Activated naive CD8-positive, alpha-beta T cell treated with anti-CD3 and anti-CD28 coated beads, Interleukin-2, amount 10 ng/mL, durations not matched to agents 7 days and 5 days (primary cell): Measurements from ENCODE around the gene NOTO. TPM values are rescaled to one million over a fixed set of nuclear protein-coding genes. Genes with fewer than 3 reads are reported as not detected.
"Not testable (repeated sequence)": the region's sequence is repeated elsewhere in the genome, so short reads cannot be mapped to it uniquely, and the experiment has no call there.

Experiments
- ATAC-seq: fragments of 150-1000 bp; cut with Tn5 transposase; one replicate; pipeline ENCODE4 v1.10.0; 2021; ENCODE audit warnings: low read depth, moderate library complexity
- POLR2A ChIA-PET: fragments of 350-600 bp; sonication (Branson Sonifier 250); formaldehyde crosslinking; loops from one replicate; lab custom pipeline; 2021; ENCODE audit warnings: antibody characterized with exemption; lab: Charles Lee
- DNase-seq: peaks from one replicate; pipeline ENCODE4 v3.0.0; 2021
- H3K27ac Mint-ChIP-seq: one replicate; pipeline ENCODE4 v1.8.0; 2022; ENCODE audit warnings: mild to moderate bottlenecking, mixed read lengths
- H3K27me3 Mint-ChIP-seq: one replicate; pipeline ENCODE4 v1.8.0; 2022; ENCODE audit warnings: mild to moderate bottlenecking, moderate library complexity, mixed read lengths
- H3K36me3 Mint-ChIP-seq: one replicate; pipeline ENCODE4 v1.8.0; 2021; ENCODE audit warnings: mild to moderate bottlenecking, mixed read lengths
- H3K4me1 Mint-ChIP-seq: one replicate; pipeline ENCODE4 v1.8.0; 2021; ENCODE audit warnings: mixed read lengths
- H3K4me3 Mint-ChIP-seq: one replicate; pipeline ENCODE4 v1.8.0; 2022; ENCODE audit warnings: mild to moderate bottlenecking, moderate library complexity, mixed read lengths
- H3K9me3 Mint-ChIP-seq: one replicate; pipeline ENCODE4 v1.8.0; 2021; ENCODE audit warnings: mixed read lengths
- total RNA-seq, 2 experiments: library from RNA; stranded (reverse); gene quantifications; one replicate each; pipeline ENCODE4 v1.2.3, GENCODE V29; 2021

NOTO gene
- total RNA-seq, 2 experiments from 2014 or later = not detected

- H3K4me1 Mint-ChIP-seq = peaks cover 12% of the 10 kb centered on the region
- no peaks in the 10 kb centered on the region for H3K36me3 Mint-ChIP-seq
- peak overlapping the region; percentile 89 for H3K4me3 Mint-ChIP-seq
- ATAC-seq (peak; percentile 53), DNase-seq (peak; percentile 79)
- H3K9me3 Mint-ChIP-seq = no peaks in the 10 kb centered on the region
- POLR2A ChIA-PET = interaction anchor here (0.6 to 1.0 kb wide), 2 partner anchors 58 to 128 kb away, joined by 3 read pairs; partner anchors contain the start of gene PRADC1
- no peak overlapping the region for H3K27ac Mint-ChIP-seq
- H3K27me3 Mint-ChIP-seq = peaks cover 67% of the 10 kb centered on the region
These were observed 26.6 kb upstream of the NOTO start for GRCh38 chr2:73175663-73176204.

GRCh38 chr2:73176205-73176880, 26.0 kb upstream of the NOTO start:
- ATAC-seq (peak; percentile 6), DNase-seq (no peak)
- POLR2A ChIA-PET = interaction anchor here (0.8 to 1.3 kb wide), 3 partner anchors 81 to 281 kb away, joined by 3 to 5 read pairs (median 3); partner anchors contain the start of gene SFXN5
- H3K27me3 Mint-ChIP-seq = peaks cover 71% of the 10 kb centered on the region
- no peaks in the 10 kb centered on the region for H3K36me3 Mint-ChIP-seq
- no peaks in the 10 kb centered on the region for H3K9me3 Mint-ChIP-seq
- H3K4me3 Mint-ChIP-seq = peak overlapping the region; percentile 89
- peaks cover 15% of the 10 kb centered on the region for H3K4me1 Mint-ChIP-seq
- no peak overlapping the region for H3K27ac Mint-ChIP-seq

GRCh38 chr2:73176881-73177644, 25.3 kb upstream of the NOTO start:
- Mint-ChIP-seq H3K27ac (no peak overlapping the region), H3K9me3 (no peaks in the 10 kb centered on the region), H3K36me3 (no peaks in the 10 kb centered on the region), H3K4me1 (peaks cover 15% of the 10 kb centered on the region), H3K27me3 (peaks cover 68% of the 10 kb centered on the region), H3K4me3 (peak overlapping the region; percentile 89)
- DNase-seq = peak; percentile 96
- POLR2A ChIA-PET = interaction anchor here (0.8 to 1.3 kb wide), 4 partner anchors 35 to 282 kb away, joined by 3 to 5 read pairs (median 4); partner anchors contain the start of gene SFXN5
- ATAC-seq = peak; percentile 85

- peak; percentile 2 for ATAC-seq
- Mint-ChIP-seq H3K27me3 (peaks cover 65% of the 10 kb centered on the region), H3K9me3 (no peaks in the 10 kb centered on the region), H3K27ac (no peak overlapping the region), H3K4me3 (peak overlapping the region; percentile 89), H3K4me1 (peaks cover 15% of the 10 kb centered on the region), H3K36me3 (no peaks in the 10 kb centered on the region)
- POLR2A ChIA-PET = interaction anchor here (0.7 to 1.3 kb wide), 4 partner anchors 34 to 107 kb away, joined by 3 to 5 read pairs (median 4); partner anchors contain the start of gene SFXN5
- peak; percentile 33 for DNase-seq
These were observed 24.6 kb upstream of the NOTO start for GRCh38 chr2:73177645-73178255.

- DNase-seq = no peak
- Mint-ChIP-seq H3K27me3 (peaks cover 25% of the 10 kb centered on the region), H3K36me3 (no peaks in the 10 kb centered on the region), H3K4me3 (no peak overlapping the region), H3K4me1 (peaks cover 3% of the 10 kb centered on the region), H3K27ac (no peak overlapping the region), H3K9me3 (no peaks in the 10 kb centered on the region)
- ATAC-seq = no peak
- POLR2A ChIA-PET = interaction anchor here (0.6 kb wide), 1 partner anchor 46 kb away, joined by 3 read pairs; no protein-coding TSS in a partner anchor
These were observed 16.4 kb upstream of the NOTO start for GRCh38 chr2:73185965-73186364.

GRCh38 chr2:73187549-73187948, 14.8 kb upstream of the NOTO start:
- Mint-ChIP-seq H3K4me1 (no peaks in the 10 kb centered on the region), H3K4me3 (no peak overlapping the region), H3K27ac (no peak overlapping the region), H3K9me3 (no peaks in the 10 kb centered on the region), H3K36me3 (no peaks in the 10 kb centered on the region), H3K27me3 (peaks cover 28% of the 10 kb centered on the region)
- POLR2A ChIA-PET = no interaction called here
- DNase-seq = no peak
- no peak for ATAC-seq

GRCh38 chr2:73197579-73197978, 4.8 kb upstream of the NOTO start:
- no peak overlapping the region for H3K27ac Mint-ChIP-seq
- peaks cover 3% of the 10 kb centered on the region for H3K4me1 Mint-ChIP-seq
- peaks cover 2% of the 10 kb centered on the region for H3K36me3 Mint-ChIP-seq
- no peak overlapping the region for H3K4me3 Mint-ChIP-seq
- H3K27me3 Mint-ChIP-seq = peaks cover 45% of the 10 kb centered on the region
- H3K9me3 Mint-ChIP-seq = peaks cover 2% of the 10 kb centered on the region
- DNase-seq (no peak), ATAC-seq (no peak)
- POLR2A ChIA-PET = no interaction called here

- H3K27ac Mint-ChIP-seq, H3K4me3 Mint-ChIP-seq, H3K36me3 Mint-ChIP-seq, ATAC-seq, H3K9me3 Mint-ChIP-seq, H3K4me1 Mint-ChIP-seq, DNase-seq, POLR2A ChIA-PET: not testable (repeated sequence)
- H3K27me3 Mint-ChIP-seq = peaks cover 58% of the 10 kb centered on the region
These were observed 2.1 kb upstream of the NOTO start for GRCh38 chr2:73200281-73200680.

- POLR2A ChIA-PET = no interaction called here
- no peak for ATAC-seq
- H3K27ac Mint-ChIP-seq = no peak overlapping the region
- peaks cover 3% of the 10 kb centered on the region for H3K4me1 Mint-ChIP-seq
- no peaks in the 10 kb centered on the region for H3K9me3 Mint-ChIP-seq
- DNase-seq = no peak
- H3K36me3 Mint-ChIP-seq = peaks cover 2% of the 10 kb centered on the region
- H3K27me3 Mint-ChIP-seq = peaks cover 63% of the 10 kb centered on the region
- peak overlapping the region; percentile 39 for H3K4me3 Mint-ChIP-seq
These were observed 794 bp downstream of the NOTO start for GRCh38 chr2:73203055-73203681.

GRCh38 chr2:73205611-73206010, 3.2 kb downstream of the NOTO start:
- H3K36me3 Mint-ChIP-seq = peaks cover 2% of the 10 kb centered on the region
- H3K4me1 Mint-ChIP-seq = peaks cover 3% of the 10 kb centered on the region
- ATAC-seq = no peak
- H3K27ac Mint-ChIP-seq = no peak overlapping the region
- POLR2A ChIA-PET = no interaction called here
- no peak overlapping the region for H3K4me3 Mint-ChIP-seq
- DNase-seq = no peak
- peaks cover 50% of the 10 kb centered on the region for H3K27me3 Mint-ChIP-seq
- H3K9me3 Mint-ChIP-seq = no peaks in the 10 kb centered on the region

- no peak for ATAC-seq
- no peaks in the 10 kb centered on the region for H3K9me3 Mint-ChIP-seq
- POLR2A ChIA-PET = no interaction called here
- DNase-seq = no peak
- H3K4me1 Mint-ChIP-seq = peaks cover 2% of the 10 kb centered on the region
- no peaks in the 10 kb centered on the region for H3K36me3 Mint-ChIP-seq
- H3K4me3 Mint-ChIP-seq = no peak overlapping the region
- peaks cover 33% of the 10 kb centered on the region for H3K27me3 Mint-ChIP-seq
- no peak overlapping the region for H3K27ac Mint-ChIP-seq
These were observed 5.9 kb downstream of the NOTO start for GRCh38 chr2:73208258-73208657.

GRCh38 chr2:73210019-73210418, 7.6 kb downstream of the NOTO start:
- no peak for ATAC-seq
- DNase-seq = no peak
- peaks cover 13% of the 10 kb centered on the region for H3K4me1 Mint-ChIP-seq
- H3K9me3 Mint-ChIP-seq = no peaks in the 10 kb centered on the region
- POLR2A ChIA-PET = no interaction called here
- H3K36me3 Mint-ChIP-seq = no peaks in the 10 kb centered on the region
- H3K27me3 Mint-ChIP-seq = peaks cover 17% of the 10 kb centered on the region
- H3K4me3 Mint-ChIP-seq = no peak overlapping the region
- H3K27ac Mint-ChIP-seq = no peak overlapping the region
